ENCODE measurements around the gene CCNQ.

Gene CCNQ

GRCh38 chrX:153598541-153599191, at the start of gene CCNQ:
TSS of gene CCNQ (minus strand) at chrX:153599139. CDS start at chrX:153599073, 66 bp downstream.
- peak within 1 kb of the TSS; percentile 48 for H3K9ac ChIP-seq (ENCODE audit: low read depth, low read length)
- peaks cover 3% of the 10 kb centered on the region; the same call in 1 of the 2 replicates for H3K27me3 ChIP-seq (ENCODE audit: control insufficient read depth, insufficient read depth, low read length)
- peak within 1 kb of the TSS; percentile 73 for H3K4me3 ChIP-seq (ENCODE audit: low read depth, low read length)
- H3K9me3 ChIP-seq (ENCODE audit: control insufficient read depth, insufficient read depth, low read length) = peaks cover 36% of the 10 kb centered on the region
- no peaks in the 10 kb centered on the region for H3K4me1 ChIP-seq (ENCODE audit: control insufficient read depth, insufficient read depth, low read length)
- peaks cover 7% of the 10 kb centered on the region; the same call in 1 of the 2 replicates for H3K36me3 ChIP-seq (ENCODE audit: control insufficient read depth, insufficient read depth, low read length)
- H3K27ac ChIP-seq (ENCODE audit: low read depth, low read length) = no peak within 1 kb of the TSS

GRCh38 chrX:153647461-153648357, 48.8 kb upstream of the CCNQ start:
- no peak overlapping the region; the same call in 1 of the 2 replicates for H3K4me3 ChIP-seq (ENCODE audit: low read depth, low read length)
- peaks cover 38% of the 10 kb centered on the region for H3K9me3 ChIP-seq (ENCODE audit: control insufficient read depth, insufficient read depth, low read length)
- H3K27ac ChIP-seq (ENCODE audit: low read depth, low read length) = no peak overlapping the region
- H3K4me1 ChIP-seq (ENCODE audit: control insufficient read depth, insufficient read depth, low read length) = no peaks in the 10 kb centered on the region
- no peaks in the 10 kb centered on the region for H3K36me3 ChIP-seq (ENCODE audit: control insufficient read depth, insufficient read depth, low read length)
- H3K9ac ChIP-seq (ENCODE audit: low read depth, low read length) = no peak overlapping the region
- peaks cover 66% of the 10 kb centered on the region for H3K27me3 ChIP-seq (ENCODE audit: control insufficient read depth, insufficient read depth, low read length)

- no peaks in the 10 kb centered on the region for H3K4me1 ChIP-seq (ENCODE audit: control insufficient read depth, insufficient read depth, low read length)
- H3K4me3 ChIP-seq (ENCODE audit: low read depth, low read length) = no peak within 1 kb of the TSS; the same call in 1 of the 2 replicates
- no peak within 1 kb of the TSS for H3K9ac ChIP-seq (ENCODE audit: low read depth, low read length)
- H3K9me3 ChIP-seq (ENCODE audit: control insufficient read depth, insufficient read depth, low read length) = peaks cover 39% of the 10 kb centered on the region
- no peak within 1 kb of the TSS for H3K27ac ChIP-seq (ENCODE audit: low read depth, low read length)
- no peaks in the 10 kb centered on the region for H3K36me3 ChIP-seq (ENCODE audit: control insufficient read depth, insufficient read depth, low read length)
- H3K27me3 ChIP-seq (ENCODE audit: control insufficient read depth, insufficient read depth, low read length) = peaks cover 72% of the 10 kb centered on the region
Observed at GRCh38 chrX:153646620-153647373, 47.9 kb upstream of the CCNQ start, which contains the start of gene DUSP9. TSS of gene DUSP9 (plus strand) at chrX:153647203. CDS start at chrX:153647954, 751 bp downstream.

GRCh38 chrX:153645921-153646488, 47.1 kb upstream of the CCNQ start:
- Histone ChIP-seq H3K27ac (ENCODE audit: low read depth, low read length) (no peak overlapping the region), H3K9me3 (ENCODE audit: control insufficient read depth, insufficient read depth, low read length) (peaks cover 39% of the 10 kb centered on the region), H3K27me3 (ENCODE audit: control insufficient read depth, insufficient read depth, low read length) (peaks cover 80% of the 10 kb centered on the region), H3K4me3 (ENCODE audit: low read depth, low read length) (no peak overlapping the region), H3K9ac (ENCODE audit: low read depth, low read length) (no peak overlapping the region), H3K4me1 (ENCODE audit: control insufficient read depth, insufficient read depth, low read length) (no peaks in the 10 kb centered on the region; the same call in 1 of the 2 replicates), H3K36me3 (ENCODE audit: control insufficient read depth, insufficient read depth, low read length) (no peaks in the 10 kb centered on the region)

- H3K36me3 ChIP-seq (ENCODE audit: control insufficient read depth, insufficient read depth, low read length) = no peaks in the 10 kb centered on the region
- H3K4me1 ChIP-seq (ENCODE audit: control insufficient read depth, insufficient read depth, low read length) = no peaks in the 10 kb centered on the region; the same call in 1 of the 2 replicates
- H3K27me3 ChIP-seq (ENCODE audit: control insufficient read depth, insufficient read depth, low read length) = peaks cover 88% of the 10 kb centered on the region
- no peak overlapping the region for H3K27ac ChIP-seq (ENCODE audit: low read depth, low read length)
- peaks cover 45% of the 10 kb centered on the region for H3K9me3 ChIP-seq (ENCODE audit: control insufficient read depth, insufficient read depth, low read length)
- no peak overlapping the region for H3K9ac ChIP-seq (ENCODE audit: low read depth, low read length)
- H3K4me3 ChIP-seq (ENCODE audit: low read depth, low read length) = no peak overlapping the region
Observed at GRCh38 chrX:153645151-153645550, 46.2 kb upstream of the CCNQ start.

GRCh38 chrX:153644356-153645125, 45.6 kb upstream of the CCNQ start:
- no peaks in the 10 kb centered on the region for H3K36me3 ChIP-seq (ENCODE audit: control insufficient read depth, insufficient read depth, low read length)
- peak overlapping the region; percentile 37 for H3K4me3 ChIP-seq (ENCODE audit: low read depth, low read length)
- no peak overlapping the region for H3K27ac ChIP-seq (ENCODE audit: low read depth, low read length)
- H3K9me3 ChIP-seq (ENCODE audit: control insufficient read depth, insufficient read depth, low read length) = peaks cover 47% of the 10 kb centered on the region
- peaks cover 91% of the 10 kb centered on the region for H3K27me3 ChIP-seq (ENCODE audit: control insufficient read depth, insufficient read depth, low read length)
- no peaks in the 10 kb centered on the region; the same call in 1 of the 2 replicates for H3K4me1 ChIP-seq (ENCODE audit: control insufficient read depth, insufficient read depth, low read length)
- H3K9ac ChIP-seq (ENCODE audit: low read depth, low read length) = no peak overlapping the region

- Histone ChIP-seq H3K27me3 (ENCODE audit: control insufficient read depth, insufficient read depth, low read length) (peaks cover 83% of the 10 kb centered on the region), H3K9me3 (ENCODE audit: control insufficient read depth, insufficient read depth, low read length) (peaks cover 40% of the 10 kb centered on the region), H3K4me1 (ENCODE audit: control insufficient read depth, insufficient read depth, low read length) (no peaks in the 10 kb centered on the region; the same call in 1 of the 2 replicates), H3K36me3 (ENCODE audit: control insufficient read depth, insufficient read depth, low read length) (no peaks in the 10 kb centered on the region), H3K4me3 (ENCODE audit: low read depth, low read length) (peak overlapping the region; percentile 38), H3K9ac (ENCODE audit: low read depth, low read length) (no peak overlapping the region), H3K27ac (ENCODE audit: low read depth, low read length) (no peak overlapping the region)
Observed at GRCh38 chrX:153643431-153644351, 44.8 kb upstream of the CCNQ start.

GRCh38 chrX:153642655-153643430, 43.9 kb upstream of the CCNQ start:
- Histone ChIP-seq H3K27me3 (ENCODE audit: control insufficient read depth, insufficient read depth, low read length) (peaks cover 75% of the 10 kb centered on the region), H3K36me3 (ENCODE audit: control insufficient read depth, insufficient read depth, low read length) (no peaks in the 10 kb centered on the region), H3K4me1 (ENCODE audit: control insufficient read depth, insufficient read depth, low read length) (no peaks in the 10 kb centered on the region; the same call in 1 of the 2 replicates), H3K9ac (ENCODE audit: low read depth, low read length) (no peak overlapping the region), H3K27ac (ENCODE audit: low read depth, low read length) (no peak overlapping the region), H3K9me3 (ENCODE audit: control insufficient read depth, insufficient read depth, low read length) (peaks cover 36% of the 10 kb centered on the region), H3K4me3 (ENCODE audit: low read depth, low read length) (no peak overlapping the region; the same call in 1 of the 2 replicates)
